GM19324 (cell line): ENCODE results near the gene MRPL23.

Source experiments
- ATAC-seq: cut with Tn5 transposase; IDR thresholded peaks from one replicate; pipeline ENCODE4 v1.9.1; 2021; ENCODE audit warnings: mild to moderate bottlenecking, moderate library complexity; ENCODE audit not compliant: unreplicated experiment, low FRiP score

Gene MRPL23

GRCh38 chr11:1946812-1947484, at the start of gene MRPL23:
Gene MRPL23 (plus strand): TSS chr11:1947332. CDS start chr11:1947363, 31 bp downstream.
- peak; percentile 50 for ATAC-seq

GRCh38 chr11:1899090-1899489, 48.0 kb upstream of the MRPL23 start:
- no peak for ATAC-seq

DNA sequence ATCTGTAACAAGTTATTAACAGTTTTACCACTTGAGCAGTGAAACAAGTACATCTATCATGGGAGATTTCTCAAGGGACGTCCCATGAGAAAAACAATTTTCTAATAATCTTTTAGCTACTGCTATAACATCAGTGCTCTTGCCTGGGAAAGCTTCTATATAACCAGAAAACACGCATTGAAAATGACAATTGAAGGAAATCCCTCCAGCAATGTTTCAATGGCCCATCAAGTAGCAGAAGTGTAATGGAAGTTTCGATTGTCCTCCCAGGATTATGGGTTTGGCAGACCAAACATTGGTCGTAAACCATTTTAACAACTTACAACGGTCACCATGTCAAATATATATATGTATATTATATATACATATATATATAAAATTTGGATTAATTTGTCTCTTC, 47.4 kb upstream of the MRPL23 start:
- ATAC-seq = no peak

GRCh38 chr11:1906181-1906580, 41.0 kb upstream of the MRPL23 start:
- ATAC-seq = no peak

- no peak for ATAC-seq
Measured at GRCh38 chr11:1906611-1907423, 40.3 kb upstream of the MRPL23 start.

DNA sequence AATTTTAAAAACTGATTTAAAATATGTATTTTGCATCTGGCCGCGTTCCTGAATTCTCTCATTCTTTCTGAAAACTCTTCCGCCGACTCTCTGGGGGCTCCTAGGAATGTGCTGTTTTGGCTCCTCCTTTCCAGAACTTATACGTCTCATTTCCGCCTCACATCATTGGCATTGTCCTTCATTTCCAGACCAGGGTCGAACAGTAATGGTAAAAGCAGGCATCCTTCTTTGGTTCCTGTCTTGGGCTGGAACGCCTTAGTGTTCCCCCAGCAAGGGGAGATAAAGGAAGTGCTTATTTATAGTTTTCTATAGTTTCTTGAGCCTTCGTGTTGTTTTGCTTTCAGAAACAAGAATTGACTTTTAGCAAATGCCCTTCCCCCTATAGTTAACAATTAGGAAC, 38.5 kb upstream of the MRPL23 start:
- no peak for ATAC-seq

GRCh38 chr11:1909524-1909923, 37.6 kb upstream of the MRPL23 start:
- ATAC-seq = no peak

- ATAC-seq = no peak
Measured at GRCh38 chr11:1912289-1912878, 34.7 kb upstream of the MRPL23 start.

DNA sequence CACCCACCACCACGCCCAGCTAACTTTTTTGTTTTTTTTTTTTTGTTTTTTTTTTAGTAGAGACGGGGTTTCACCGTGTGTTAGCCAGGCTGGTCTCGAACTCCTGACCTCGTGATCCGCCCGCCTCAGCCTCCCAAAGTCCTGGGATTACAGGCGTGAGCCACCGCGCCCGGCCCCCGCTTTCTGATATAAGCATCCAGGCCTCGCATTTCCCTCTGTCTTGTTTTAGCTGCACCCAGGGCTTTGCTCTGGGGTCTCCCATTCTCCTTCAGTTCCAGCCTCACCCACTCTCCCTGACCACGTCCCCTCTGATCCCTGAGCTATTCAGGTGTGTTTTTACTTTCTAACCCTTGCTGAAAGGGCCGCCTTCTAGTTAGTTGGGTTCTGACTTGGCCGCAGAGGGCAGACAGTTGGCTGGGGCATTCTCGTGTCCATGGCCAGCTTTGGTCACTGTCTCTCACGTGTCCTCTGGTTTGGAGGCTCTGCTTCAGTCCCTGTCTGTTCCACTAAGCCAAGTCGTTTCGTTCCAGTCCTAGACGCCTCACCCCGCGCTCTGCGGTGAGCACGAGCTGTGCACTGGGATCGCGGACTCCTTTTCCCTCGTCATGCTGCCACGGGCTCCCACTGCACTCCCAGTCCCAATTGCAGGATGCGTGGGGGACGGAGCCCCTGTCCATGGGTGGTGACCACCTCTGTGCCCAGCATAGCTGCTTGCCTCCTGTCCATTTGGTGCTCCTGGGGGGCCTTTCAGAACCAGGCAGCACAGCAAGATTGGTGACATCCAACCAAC, 33.7 kb upstream of the MRPL23 start:
- ATAC-seq = no peak

DNA sequence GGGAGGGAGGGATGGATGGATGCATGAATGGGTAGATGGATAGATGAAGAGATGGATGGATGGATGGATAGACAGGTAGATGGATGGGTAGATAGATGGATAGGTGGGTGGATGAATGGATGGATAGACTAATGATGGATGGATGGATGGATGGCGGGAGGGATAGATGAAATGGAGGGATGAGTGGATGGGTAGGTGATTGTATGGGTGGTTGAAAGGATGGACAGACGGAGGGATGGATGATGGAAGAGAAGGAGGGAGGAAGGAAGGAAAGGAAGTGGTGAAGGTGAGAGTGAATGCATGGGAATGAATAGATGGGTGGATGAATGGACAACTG, 31.4 kb upstream of the MRPL23 start:
- ATAC-seq = no peak

DNA sequence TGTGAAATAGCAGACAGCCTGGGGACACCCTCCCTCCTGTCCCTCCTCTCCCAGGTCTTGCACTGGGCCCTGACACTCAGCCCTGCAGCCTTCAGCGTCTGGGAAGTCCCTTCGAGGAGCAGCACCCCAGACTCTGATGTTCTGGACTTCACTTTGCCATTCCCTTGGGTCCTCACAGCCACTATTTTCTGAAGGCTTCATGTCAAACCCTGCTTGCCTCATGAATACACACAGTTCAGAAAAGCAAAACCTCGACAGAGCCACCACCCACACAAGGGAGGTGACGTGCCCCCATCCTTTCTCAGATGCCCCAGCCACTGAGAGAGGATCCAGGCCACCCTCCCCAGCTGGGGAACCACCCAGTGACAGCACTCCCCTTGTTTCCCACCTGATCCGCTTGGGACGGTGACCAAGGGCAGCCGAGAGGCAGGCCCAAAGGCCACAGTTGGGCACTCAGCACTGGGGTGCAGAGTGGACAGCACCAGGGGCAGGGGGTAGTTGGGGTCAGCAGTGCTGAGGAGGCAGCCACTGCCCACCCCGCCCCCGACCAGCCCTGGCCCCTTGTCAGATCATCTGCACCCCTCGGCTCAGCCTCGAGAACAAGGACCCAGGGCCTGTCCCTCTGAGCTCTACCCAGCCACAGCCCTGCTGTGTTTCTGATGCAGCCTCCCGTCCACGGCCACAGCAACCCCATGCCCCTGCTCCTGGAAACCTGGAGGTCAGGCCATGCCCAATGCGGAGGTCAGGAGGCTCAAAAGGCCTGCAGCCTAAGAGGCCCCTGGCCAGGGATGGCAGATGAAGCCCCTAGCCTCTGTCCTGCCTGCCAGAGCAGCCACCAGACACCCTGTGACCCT, 30.8 kb upstream of the MRPL23 start:
- no peak for ATAC-seq

DNA sequence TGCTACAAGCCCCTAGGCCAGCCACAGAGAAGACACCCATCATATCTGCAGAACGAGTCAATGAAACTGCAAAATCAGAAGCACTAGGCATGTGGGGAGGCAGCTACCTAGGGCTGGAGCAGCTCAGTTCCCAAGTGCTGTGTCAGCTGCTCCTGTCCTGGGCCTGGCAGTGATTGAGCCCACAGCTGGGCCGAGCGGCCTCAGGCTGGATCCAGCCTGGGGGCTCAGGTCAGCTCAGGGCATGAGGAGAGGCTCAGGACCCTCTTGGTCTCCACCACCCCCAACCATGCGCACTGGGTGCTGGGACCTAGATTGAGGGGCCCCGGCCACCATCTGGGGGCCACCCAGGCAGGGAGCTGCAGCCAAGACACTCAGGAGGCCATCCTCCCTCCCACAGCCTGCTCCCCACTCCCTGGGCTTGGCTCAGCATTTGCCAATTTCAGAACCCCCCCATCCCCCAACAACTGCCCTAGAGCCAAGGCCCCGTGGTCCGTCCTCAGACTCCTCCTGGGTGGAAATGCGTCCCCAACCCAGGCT, 30.1 kb upstream of the MRPL23 start:
- no peak for ATAC-seq

- ATAC-seq = no peak
Measured at GRCh38 chr11:1917523-1918435, 29.4 kb upstream of the MRPL23 start.

DNA sequence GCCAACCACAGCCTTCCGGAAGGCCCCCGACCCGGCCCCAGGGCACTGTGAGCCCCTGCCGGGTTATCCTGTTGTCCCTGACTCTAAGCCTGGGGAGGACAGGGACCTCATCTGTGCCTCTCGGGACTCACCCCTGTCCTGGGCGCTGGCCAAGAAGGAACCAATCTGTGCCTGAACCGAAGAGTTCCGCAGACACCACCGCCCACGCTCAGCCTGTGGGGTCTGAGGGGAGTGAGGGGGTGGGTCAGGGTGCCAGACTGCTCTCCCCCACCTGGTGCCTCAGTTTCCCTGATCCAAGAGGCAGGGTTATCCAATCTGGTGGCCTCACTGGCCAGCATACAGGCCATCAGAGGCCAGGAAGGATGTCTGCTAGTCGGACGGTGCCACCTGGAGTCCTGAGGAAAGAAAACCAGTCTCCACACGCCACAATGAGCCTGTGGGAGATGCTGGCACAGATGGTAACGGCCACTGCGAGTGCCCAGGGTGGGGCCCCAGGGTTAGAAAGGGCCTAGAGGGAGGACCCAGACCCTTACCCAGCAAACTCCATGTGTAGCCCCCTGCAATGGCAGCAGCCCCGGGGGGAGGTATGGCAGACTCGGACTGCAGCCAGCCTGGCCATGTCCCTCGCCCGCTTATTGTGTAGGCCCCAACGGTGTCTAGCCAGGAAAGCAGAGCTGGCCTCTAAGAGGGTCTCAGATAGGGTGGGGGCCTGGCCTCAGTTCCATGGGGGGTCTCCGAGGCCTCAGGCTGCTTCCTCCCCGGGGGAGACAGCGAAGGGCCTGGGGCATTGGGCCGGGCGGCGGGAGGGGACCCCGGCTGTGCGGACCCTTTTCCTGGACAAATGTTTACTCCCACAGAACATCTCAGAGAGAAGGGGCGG, 28.5 kb upstream of the MRPL23 start:
- no peak for ATAC-seq

GRCh38 chr11:1919391-1920127, 27.6 kb upstream of the MRPL23 start, which contains the start of gene TNNT3:
Gene TNNT3 (plus strand): TSS chr11:1919703. CDS start chr11:1922875, 3,172 bp downstream.
- ATAC-seq = no peak

- no peak for ATAC-seq
Measured at GRCh38 chr11:1920128-1920908, 26.8 kb upstream of the MRPL23 start.
